NCI-H2107 treated with DMSO at 0.1 percent for 48 hours (cell line): ENCODE measurements around the gene HSDL1.

Source experiments
- DNase-seq: peaks from one replicate; lab custom pipeline; 2025; ENCODE audit not compliant: unreplicated experiment; lab: John Stamatoyannopoulos, UW

The HSDL1 gene

DNA sequence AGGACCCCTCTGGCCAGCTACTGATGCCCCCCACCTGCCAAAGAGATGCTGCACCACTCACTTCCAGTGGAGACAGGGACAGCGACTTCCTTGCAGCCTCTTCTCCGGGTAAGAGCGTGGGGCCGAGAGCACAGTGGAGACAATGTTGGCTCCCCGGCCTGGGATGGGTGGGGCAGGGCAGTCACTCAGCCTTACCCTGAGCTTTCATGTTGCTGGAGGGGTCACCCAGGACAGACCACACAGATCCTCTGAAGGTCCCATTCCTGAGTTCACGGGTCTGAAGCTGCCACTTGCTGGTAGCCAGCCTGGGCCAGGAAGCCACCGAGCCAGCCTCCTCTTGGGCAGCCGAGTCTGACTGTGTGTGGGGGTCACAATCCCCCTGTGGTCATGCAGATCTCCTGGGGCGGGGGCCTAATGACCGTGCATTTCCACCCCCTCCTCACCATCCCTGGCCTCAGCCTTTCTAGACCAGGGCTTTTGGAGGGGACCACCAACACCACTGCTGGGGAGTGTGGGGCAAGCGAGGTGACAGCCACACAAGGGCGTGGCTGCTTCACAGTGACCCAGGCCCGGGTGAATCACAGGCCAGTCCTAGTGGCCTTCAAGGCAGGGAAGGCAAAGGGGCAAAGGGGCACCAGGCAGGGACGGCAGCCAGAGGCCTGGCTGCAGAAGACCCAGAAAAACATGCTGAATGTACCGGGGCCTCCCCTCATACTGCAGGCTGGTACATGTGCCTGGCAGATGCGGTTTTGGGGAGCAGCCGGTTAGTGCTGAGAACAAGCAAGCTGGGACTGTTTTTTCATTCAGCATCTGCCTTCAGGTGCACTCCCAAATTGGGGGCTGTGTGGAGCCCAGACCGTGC is 31.4 kb upstream of the HSDL1 start:
- no peak for DNase-seq

- peak; percentile 60 for DNase-seq
Measured at GRCh38 chr16:84175350-84176081, 30.5 kb upstream of the HSDL1 start.

DNA sequence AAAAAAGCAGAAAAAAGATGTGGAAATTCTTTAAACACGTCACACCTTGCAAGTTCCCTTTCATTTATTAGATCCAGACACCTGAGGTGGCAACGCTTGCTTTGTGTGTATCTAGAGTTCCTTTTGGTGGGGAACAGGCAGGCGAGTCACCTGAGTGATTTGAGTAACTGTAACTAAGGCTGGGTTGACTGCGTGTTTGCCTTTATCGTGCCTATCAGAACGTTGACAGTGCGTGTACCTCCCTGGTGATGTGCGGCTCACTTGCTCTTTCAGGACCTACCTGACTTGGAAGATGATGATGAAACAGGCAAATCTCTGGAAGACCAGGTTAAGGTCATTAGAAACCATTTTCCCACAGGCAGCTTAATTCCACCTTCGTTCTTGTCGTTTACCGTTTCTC is 29.4 kb upstream of the HSDL1 start:
- DNase-seq = no peak

GRCh38 chr16:84169765-84170310 is 24.9 kb upstream of the HSDL1 start:
- DNase-seq = no peak

DNA sequence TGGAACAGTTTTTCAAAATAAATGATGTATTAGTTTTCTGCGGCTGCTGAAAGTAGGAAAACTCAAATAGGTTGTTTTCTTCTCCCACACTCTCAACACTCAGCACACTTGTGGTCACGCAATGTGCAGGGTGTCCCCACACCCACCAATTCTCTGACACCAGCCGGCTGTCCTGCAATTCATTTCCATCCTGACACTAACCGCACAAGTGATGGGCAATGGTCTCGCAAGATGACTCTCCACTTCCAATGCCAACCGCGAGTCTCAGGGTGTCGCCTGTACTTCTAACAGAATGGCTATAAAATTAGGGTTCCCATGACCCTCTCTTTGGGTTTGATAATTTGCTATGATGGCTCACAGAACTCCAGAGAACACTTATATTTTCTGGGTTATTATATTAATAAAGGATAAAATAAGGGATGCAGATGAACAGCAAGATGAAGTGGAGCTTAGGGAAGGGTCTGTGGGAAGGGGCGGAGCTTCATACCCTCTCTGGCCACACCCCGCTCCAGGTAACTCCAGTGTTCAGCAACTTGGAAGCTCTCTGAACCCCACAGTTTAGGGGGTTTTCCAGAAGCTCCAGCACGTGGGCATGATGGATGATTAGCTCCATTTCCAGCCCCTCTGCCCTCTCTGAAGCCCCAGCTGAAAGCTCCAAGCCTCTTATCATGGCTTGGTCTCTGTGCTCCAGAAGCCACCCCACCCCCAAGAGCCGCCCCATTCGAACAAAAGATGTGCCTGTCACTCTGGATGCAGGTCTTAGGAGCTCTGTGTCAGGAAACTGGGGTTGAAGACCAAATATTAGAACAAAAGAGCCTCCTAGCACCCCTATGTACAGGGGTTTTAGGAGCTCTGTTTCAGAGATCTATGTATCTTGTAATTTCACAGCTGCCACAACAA is 22.1 kb upstream of the HSDL1 start:
- no peak for DNase-seq

- DNase-seq = no peak
Measured at GRCh38 chr16:84165746-84166145, 20.8 kb upstream of the HSDL1 start.

DNA sequence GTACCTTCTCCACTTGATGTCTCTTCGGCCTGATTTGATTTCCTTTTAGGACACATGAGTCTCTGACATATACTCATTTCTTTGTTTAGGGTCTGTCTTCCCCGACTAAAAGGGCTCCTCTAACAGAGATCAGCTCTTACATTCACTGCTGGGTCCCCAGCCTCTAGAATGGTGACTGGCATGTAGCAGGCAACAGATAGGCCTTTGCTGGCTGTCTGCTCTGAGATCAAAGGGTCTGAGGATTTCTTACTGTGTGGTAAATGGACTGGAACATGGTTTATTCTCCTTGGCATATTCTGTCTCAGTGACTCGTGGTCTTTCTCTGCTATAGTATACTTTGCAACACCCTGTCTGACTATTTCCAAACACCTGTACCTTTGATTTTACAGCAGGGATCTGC is 16.8 kb upstream of the HSDL1 start:
- no peak for DNase-seq

DNA sequence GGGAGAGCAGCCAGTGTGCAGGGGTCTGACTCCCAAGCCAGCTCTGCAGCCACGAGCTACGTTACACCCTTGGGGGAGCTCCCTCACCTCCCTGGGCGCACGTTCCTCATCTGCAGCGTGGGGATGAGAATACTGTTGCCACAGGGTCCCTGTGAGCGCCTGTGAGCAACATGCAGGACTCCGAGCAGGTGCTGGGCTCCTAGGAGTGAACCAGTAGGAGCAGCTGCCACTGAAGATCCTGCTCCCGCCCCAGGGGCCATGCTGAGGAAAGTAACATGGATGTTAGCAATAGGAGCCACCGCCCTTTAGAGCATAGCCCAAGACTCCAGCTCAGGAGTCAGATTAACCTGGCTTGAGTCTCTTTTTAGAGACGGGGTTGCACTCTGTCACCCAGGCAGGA is 16.1 kb upstream of the HSDL1 start:
- DNase-seq = no peak

GRCh38 chr16:84159800-84160199 is 14.8 kb upstream of the HSDL1 start:
- no peak for DNase-seq

- DNase-seq = peak; percentile 21
Measured at GRCh38 chr16:84159007-84159406, 14.0 kb upstream of the HSDL1 start.

GRCh38 chr16:84156342-84156784 is 11.4 kb upstream of the HSDL1 start:
- DNase-seq = no peak

- DNase-seq = no peak
Measured at GRCh38 chr16:84155771-84156170, 10.8 kb upstream of the HSDL1 start.

DNA sequence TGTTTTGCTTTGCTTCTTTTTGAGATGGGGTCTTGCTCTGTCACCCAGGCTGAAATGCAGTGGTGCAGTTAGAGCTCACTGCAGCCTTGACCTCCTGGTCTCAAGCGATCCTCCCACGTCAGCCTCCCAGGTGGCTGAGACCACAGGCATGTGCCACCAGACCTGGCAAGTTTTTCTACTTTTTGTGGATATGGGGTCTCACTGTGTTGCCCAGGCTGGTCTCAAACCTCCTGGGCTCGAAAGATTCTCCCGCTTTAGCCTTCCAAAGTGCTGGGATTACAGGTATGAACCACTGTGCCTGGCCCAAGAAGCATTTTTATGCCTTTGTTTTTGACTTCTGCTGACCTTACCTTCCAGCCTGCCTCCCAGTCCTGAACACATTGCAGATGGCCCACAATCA is 10.2 kb upstream of the HSDL1 start:
- DNase-seq = no peak

DNA sequence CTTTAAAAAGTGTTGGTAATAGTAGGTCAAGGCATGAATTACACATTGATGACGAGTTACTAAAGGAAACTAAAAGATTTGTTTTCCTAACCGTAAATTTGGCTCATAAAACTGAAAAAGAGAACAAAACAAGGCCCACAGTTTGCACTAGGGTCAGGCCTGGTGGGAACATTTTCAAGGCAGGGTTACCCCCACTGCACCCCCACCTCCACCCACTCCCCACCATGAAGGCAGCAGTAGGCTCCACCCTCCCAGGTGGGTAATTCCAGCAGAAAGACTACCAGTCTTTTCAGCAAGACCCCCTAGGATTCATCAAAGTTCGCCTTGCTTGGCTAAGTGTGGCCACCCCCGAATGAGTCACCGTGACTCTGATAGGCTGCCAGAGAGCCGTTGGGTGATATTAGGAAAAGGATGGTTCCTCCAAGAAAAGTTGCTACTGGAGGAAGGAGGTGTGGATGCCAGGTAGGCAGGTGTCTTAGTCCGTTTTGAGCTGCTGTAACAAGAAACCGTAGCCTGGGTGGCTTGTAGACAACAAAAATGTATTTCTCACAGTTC is 8.8 kb upstream of the HSDL1 start:
- DNase-seq = no peak

- DNase-seq = no peak
Measured at GRCh38 chr16:84150926-84151325, 5.9 kb upstream of the HSDL1 start.

GRCh38 chr16:84144209-84144858 is 643 bp downstream of the HSDL1 start:
- peak; percentile 9 for DNase-seq

DNA sequence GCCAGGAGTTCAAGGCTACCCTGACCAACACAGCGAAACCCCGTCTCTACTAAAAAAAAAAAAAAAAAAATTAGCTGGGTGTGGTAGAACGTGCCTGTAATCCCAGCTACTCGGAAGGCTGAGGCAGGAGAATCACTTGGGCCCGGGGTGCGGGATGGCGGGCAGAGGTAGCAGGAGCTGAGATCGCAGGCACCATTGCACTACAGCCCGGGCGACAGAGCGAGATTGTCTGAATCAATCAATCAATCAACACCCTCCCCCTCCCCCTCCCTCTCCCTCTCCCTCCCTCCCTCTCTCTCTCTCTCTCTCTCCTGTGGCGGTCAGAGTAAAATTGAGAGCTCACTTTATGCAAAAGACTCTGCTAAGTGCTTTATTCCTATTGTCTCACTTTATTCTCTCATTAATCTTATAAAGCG is 1.2 kb downstream of the HSDL1 start:
- no peak for DNase-seq

DNA sequence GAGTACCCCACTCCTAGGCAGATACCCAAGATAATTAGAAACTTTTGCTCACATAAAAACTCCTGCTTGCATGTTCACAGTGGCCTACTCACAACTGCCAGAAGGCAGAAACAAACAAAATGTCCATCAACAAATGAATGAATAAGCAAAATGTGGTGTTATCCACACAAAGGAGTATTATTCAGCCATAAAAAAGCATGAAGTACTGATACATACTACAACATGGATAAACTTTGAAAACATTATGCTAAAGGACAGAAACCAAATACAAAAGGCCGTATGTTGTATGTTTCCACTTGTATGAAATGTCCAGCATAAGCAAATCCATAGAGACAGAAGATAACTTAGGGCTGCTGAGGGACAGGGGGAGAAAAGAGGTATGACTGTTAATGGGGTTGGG is 1.9 kb downstream of the HSDL1 start:
- DNase-seq = no peak

DNA sequence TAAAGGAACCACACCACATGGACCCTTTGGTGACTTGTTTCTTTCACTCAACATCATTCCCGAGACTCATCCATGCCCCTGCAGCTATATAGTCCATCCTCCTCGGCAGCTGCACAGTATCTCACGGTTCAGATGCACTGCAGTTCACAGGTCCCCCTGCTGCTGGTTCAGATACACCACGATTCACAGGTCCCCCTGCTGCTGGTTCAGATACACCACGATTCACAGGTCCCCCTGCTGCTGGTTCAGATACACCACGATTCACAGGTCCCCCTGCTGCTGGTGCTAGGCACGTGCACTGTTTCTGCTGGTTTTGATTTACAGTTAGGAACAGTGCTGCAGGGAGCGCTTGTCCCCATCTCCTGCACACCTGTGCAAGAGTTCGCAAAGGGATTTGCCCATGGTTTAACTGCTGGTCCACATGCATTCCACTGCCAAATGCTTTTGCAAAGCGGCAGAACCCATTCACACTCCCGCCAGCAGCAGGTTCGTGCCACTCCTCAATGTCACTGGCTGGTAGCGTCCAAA is 3.8 kb downstream of the HSDL1 start:
- peak; percentile 29 for DNase-seq
